Measurements from ENCODE around the gene INTS3. TPM values are rescaled to one million over a fixed set of nuclear protein-coding genes. Genes with fewer than 3 reads are reported as not detected.
A peak's percentile ranks its signal among the peaks of the same experiment; 100 is the strongest.
"Not testable (repeated sequence)": the region's sequence is repeated elsewhere in the genome, so short reads cannot be mapped to it uniquely, and the experiment has no call there.

The INTS3 gene
- total RNA-seq, 1 donor from 2014 or later = 31.3 TPM

DNA sequence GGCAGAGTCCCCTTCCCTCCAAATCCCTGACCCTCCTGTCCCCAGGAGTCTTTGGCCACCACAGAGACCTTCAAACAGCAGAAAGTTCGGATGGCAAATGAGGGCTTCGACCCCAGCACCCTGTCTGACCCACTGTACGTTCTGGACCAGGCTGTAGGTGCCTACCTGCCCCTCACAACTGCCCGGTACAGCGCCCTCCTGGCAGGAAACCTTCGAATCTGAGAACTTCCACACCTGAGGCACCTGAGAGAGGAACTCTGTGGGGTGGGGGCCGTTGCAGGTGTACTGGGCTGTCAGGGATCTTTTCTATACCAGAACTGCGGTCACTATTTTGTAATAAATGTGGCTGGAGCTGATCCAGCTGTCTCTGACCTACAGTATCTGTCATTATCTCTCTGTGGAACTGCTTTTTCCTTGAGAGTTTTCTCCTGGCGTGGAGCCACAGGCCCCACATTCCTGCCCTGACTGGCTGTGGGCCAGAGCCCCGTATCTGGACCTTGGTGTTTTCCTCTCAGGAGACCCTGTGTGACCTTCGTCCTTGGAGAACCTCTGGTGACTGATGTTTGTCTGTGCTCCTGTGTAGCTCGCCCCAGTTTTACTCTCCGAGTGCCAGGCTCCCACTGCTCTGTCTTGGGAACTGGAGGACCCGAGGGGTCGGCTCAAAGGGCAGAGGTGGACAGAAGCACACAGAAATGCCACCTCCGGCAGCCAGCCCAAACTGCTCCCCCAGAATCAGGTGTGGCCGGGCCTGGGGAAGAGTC lies 52.1 kb downstream of the INTS3 start:
- DNase-seq = peak; percentile 60

- no peak for DNase-seq
These were observed 52.7 kb downstream of the INTS3 start for GRCh38 chr1:153780551-153780950.

DNA sequence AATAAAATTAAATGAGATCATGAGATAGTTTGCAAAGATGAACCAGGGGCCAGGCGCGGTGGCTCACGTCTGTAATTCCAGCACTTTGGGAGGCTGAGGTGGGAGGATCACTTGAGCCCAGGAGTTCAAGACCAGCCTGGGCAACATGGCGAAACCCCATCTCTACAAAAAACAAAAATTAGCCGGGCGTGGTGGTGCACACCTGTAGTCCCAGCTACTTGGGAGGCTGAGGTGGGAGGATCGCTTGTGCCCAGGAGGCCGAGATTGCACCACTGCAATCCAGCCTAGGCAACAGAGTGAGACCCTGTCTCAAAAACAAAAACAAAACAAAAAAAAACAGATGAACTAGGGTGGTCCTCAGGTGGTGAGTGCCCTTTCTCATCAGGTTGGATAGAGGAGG lies 54.8 kb downstream of the INTS3 start:
- not testable (repeated sequence) for DNase-seq

DNA sequence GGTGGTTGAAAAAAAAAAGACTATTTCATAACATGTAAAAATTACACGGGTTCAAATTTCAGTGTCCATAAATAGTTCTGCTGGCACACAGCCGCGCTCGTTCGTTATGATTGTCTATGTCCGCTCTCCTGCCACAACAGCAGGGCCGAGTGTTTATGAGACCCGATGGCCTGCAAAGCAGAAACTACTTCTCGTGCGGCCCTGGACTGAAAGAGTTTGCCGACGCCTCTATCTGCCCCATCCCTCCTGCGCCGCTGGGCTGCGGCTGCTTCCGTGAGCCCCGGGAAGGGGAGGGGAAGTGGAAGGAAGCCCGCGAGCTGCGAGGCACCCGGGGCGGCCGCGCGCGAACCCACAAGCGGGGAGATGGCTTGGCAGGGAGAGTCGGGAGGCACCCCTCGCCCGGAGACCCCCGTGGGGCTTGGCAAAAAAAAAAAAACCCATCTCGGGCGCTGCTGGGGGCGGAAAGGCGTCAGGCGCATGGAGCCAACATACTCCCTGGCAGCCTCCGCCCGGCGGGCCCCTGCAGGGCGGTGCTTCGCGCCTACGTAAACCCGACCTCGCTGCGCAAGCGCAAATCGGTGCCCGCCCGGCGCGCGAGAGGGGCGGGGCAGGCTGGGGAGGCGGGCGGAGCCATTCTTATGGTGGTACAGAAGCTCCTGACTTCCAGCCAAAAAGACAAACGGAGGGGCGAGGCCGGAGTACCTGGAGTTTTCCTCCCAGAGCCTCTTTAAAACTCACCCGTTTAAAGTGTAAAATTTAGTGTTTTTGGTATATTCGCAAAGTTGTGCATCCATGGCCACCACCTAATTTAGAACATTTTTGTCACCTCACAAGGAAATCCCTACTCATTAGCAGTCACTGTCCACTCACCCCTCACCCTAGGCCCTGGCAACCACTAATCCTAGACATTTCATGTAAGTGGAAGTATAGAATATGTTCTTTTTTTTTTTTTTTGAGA lies 55.7 kb downstream of the INTS3 start:
- peak; percentile 95 for DNase-seq

DNA sequence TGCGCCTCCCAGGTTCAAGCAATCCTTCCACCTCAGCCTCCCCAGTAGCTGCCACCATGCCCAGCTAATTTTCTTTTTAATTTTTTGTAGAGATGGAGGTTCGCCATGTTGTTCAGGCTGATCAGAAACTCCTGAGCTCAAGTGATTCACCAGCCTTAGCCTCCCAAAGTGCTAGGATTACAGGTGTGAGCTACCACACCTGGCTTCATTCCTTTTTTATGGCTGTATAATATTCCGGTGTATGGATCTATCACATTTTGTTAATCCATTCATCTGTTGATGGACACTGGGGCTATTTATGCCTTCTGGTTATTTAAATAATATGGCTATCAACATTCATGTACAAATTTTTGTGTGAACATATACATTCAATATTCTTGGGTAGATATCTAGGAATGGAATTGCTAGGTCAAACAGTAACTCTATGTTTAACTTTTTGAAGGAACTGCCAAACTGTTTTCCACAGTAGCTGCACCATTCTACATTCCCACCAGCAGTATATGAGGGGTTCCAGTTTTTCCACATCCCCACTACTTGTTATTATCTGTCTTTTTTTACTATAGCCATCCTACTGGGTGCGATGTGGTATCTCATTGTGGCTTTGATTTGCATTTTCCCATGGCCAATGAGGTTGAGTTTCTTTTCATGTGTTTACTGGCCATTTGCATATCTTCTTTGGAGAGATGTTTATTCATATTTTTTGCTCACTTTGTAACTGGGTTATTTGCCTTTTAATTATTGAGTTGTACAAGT lies 58.4 kb downstream of the INTS3 start:
- DNase-seq = no peak

DNA sequence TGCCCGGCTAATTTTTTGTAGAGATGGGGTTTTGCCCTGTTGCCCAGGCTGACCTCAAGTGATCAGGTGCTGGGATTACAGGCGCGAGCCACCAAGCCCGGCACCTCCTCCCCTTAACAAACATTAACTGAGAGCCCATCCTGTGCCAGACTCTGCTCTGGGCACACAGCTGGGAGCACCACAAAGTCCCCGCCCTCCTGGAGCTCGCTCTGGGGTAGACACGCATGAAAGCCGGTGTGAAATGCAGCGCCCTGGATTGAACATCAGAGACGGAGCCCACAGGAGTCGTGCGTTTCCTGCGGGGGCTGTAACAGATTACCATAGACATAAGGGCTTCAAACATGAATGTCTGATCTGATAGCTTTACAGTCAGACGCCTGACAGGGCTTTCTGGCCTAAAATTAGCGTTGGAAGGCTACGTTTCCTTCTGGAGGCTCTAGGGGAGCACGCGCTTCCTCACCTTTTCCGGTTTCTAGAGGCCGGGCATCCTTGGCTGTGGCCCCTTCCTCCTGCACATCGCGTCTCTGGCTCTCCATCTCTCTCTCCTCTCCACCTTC lies 61.7 kb downstream of the INTS3 start:
- peak; percentile 46 for DNase-seq

DNA sequence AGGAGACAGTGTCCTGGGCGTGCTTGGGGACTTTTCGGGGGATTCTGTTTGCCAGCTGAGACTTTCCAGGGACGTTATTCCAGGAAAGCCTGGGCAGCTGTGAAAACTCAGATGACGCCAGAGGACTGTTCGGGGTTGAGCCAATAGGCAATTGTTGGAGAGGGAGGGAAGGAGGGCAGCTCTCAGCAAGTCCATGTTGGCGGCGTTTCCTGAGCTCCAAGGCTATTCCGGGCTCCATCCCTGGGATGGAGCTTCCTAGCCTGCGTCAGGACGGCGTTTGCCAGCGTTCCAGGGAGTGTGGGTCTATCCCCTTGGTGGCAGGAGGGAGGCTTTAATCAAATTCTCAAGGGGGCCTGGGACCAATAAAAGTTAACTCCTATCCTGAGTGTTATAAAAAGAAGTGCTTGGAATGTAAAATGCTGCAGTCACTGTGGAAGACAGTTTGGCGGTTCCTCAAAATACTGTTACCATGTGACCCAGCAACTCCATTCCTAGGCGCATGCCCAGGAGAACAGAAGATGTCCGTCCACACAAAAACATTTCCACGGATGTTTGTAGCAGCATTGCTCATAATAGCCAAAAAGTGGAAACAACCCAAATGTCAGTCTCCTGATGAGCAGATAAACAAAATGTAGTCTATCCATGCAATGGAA lies 62.6 kb downstream of the INTS3 start:
- peak; percentile 87 for DNase-seq

- no peak for DNase-seq
These were observed 63.3 kb downstream of the INTS3 start for GRCh38 chr1:153790966-153791647.

DNA sequence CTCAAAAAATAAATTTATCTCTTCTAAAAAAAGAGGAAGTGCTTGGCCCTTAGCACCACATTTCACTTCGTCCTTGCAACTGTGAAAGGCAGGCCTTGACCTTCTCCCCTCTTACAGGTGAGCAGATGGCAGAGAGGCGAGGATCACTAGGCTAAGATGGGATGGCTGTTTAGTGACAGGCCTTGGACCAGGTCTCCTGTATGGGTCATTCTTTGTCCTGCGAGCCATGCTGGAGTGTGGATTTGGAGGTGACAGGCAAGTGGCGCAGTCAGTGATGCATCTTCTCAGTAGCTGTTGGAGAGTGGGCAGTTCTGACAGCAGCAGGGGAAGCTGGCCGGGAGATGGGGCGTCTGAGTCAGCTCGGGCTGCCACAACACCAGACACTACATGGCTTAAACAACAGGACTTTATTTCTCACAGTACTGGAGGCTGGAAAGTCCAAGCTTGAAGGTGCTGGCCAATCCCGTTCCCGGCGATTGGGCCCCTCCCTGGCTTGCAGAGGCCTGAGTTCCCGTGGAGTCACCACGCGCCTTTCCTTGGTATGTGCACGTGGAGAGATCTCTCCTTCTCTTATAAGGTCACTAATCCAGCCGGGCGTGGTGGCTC lies 63.9 kb downstream of the INTS3 start:
- no peak for DNase-seq

- DNase-seq = no peak
These were observed 64.8 kb downstream of the INTS3 start for GRCh38 chr1:153792631-153793041.

- no peak for DNase-seq
These were observed 65.6 kb downstream of the INTS3 start for GRCh38 chr1:153793261-153793972.

- no peak for DNase-seq
These were observed 66.2 kb downstream of the INTS3 start for GRCh38 chr1:153793973-153794615.

DNA sequence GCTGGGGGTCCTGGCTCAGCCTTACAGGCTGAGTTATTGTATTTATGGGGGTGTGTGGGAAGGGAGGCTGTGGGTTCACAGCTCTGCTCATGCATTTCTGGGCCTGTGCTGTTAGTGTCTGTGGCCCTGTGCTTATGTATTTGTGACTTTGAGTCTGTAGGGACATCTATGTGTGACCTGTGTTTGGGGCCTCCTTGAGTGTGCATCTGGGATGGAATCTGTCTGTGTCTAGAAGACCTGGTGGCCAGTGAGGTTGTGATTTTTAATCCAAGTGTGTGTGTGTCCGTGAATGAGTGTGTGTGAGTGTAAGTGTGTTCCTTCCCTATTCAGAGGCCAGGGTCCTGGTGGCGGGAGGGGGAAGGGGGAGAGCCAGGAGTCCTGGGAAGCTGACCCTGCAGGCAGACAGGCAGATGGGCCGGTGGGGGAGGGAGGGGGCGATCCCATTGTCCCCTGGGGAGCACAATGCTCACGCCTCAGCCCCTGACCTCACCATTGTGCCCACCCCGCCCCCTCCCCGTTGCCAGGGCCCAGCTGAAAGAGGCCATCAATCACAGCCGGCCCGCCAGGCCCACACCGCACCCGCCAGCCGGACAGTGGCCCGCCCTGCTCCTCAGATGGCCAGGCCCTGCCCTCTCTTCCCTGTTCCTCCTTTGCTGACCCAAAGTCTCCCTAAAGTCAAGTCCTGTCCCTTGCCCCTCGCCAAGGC lies 66.9 kb downstream of the INTS3 start:
- no peak for DNase-seq

DNA sequence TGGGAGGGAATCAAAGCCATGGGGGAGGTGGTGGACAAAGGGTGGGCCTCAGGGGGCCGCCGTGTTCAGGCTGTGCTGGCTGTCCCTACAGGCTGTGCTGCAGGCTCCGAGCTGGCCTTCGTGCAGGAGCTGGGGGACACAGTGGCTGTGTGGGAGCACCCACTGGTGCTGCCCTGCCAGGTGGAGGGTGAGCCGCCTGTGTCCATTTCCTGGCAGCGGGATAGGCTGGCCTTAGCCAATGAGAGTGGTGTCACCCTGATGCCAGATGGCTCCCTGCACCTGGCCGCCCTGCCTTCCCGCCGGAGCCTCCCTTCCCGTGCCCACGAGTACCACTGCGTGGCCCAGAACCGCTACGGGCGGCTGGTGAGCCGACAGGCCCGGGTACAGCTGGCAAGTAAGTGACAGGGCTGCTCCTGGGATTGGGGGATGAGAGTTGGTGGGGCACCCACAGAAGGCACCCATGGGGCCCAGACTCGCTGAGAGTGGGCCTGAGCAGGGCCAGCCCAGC lies 67.5 kb downstream of the INTS3 start:
- no peak for DNase-seq

GRCh38 chr1:153795934-153796785 lies 68.3 kb downstream of the INTS3 start:
- no peak for DNase-seq

GRCh38 chr1:153796786-153797659 lies 69.2 kb downstream of the INTS3 start:
- DNase-seq = peak; percentile 85

DNA sequence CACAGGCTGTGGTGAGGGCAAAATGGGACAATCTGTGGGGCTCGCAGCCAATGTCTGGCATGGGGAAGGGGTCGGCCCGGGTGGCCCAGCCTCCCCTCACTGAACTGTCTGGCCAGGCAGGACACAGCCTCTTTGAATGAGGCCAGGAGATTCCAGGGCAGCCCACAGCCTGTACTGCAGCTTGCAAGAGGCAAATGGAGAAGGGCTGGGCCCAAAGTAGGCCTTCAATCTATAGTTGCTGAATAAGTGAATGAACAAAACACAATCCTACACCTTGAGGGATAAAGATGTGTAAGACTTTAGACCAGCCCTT lies 70.6 kb downstream of the INTS3 start:
- no peak for DNase-seq

All from dermis blood vessel endothelial cell (primary cell).